ENCODE data around the gene POU3F3.

The POU3F3 gene

DNA sequence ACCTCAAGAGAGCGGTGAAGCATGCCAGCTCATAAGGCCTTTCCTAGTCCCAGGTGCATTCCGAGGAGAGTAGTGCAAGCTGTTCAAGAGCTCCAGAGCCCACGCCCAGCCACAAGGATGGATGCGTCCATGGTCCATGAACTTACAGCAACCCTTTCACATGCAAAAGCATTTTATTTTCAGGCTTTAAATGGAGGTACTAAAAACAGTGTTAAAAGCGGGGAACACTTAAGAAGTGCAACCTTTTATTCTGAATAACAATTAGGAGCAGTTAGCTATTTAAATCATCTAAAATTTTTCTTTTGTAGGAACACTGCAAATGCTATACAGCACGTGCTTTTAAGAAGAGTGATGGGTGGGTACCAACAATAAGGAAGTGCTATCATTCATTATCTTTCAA, 33.8 kb downstream of the POU3F3 start:
- no peak overlapping the region for H3K4me2 ChIP-seq (ENCODE audit: low read length)
- H3K36me3 ChIP-seq (ENCODE audit: control insufficient read depth, low read length), result no peaks in the 10 kb centered on the region
- no peak overlapping the region for H3K4me3 ChIP-seq (ENCODE audit: low read length)
- no peak for TF ChIP-seq EZH2phosphoT487 (IDR thresholded peaks at IDR 0.05; ENCODE audit: borderline replicate concordance, low read length)
- TF ChIP-seq, protein P1, sequence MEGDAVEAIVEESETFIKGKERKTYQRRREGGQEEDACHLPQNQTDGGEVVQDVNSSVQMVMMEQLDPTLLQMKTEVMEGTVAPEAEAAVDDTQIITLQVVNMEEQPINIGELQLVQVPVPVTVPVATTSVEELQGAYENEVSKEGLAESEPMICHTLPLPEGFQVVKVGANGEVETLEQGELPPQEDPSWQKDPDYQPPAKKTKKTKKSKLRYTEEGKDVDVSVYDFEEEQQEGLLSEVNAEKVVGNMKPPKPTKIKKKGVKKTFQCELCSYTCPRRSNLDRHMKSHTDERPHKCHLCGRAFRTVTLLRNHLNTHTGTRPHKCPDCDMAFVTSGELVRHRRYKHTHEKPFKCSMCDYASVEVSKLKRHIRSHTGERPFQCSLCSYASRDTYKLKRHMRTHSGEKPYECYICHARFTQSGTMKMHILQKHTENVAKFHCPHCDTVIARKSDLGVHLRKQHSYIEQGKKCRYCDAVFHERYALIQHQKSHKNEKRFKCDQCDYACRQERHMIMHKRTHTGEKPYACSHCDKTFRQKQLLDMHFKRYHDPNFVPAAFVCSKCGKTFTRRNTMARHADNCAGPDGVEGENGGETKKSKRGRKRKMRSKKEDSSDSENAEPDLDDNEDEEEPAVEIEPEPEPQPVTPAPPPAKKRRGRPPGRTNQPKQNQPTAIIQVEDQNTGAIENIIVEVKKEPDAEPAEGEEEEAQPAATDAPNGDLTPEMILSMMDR (IDR thresholded peaks at IDR 0.05; ENCODE audit: low read depth, low read length, poor library complexity, severe bottlenecking), result no peak
- no peaks in the 10 kb centered on the region for H4K20me1 ChIP-seq (ENCODE audit: control insufficient read depth, insufficient read depth, low read depth, low read length)
- H3K9me3 ChIP-seq (ENCODE audit: control insufficient read depth, insufficient read depth, low read length), result no peaks in the 10 kb centered on the region
- no peaks in the 10 kb centered on the region for H3K79me2 ChIP-seq (ENCODE audit: control insufficient read depth, low read length)
- H3F3A ChIP-seq (ENCODE audit: control insufficient read depth, insufficient read depth), result no peaks in the 10 kb centered on the region
- H3K9me2 ChIP-seq (replicated peaks; ENCODE audit: control insufficient read depth, low read length), result no peaks in the 10 kb centered on the region
- peaks cover 4% of the 10 kb centered on the region; the same call in 1 of the 2 replicates for H3K27me3 ChIP-seq (ENCODE audit: control insufficient read depth, low read length)
- no peak overlapping the region for H3K27ac ChIP-seq (ENCODE audit: low read depth, low read length)
- no peaks in the 10 kb centered on the region for H3K4me1 ChIP-seq (ENCODE audit: control insufficient read depth, low read length)

DNA sequence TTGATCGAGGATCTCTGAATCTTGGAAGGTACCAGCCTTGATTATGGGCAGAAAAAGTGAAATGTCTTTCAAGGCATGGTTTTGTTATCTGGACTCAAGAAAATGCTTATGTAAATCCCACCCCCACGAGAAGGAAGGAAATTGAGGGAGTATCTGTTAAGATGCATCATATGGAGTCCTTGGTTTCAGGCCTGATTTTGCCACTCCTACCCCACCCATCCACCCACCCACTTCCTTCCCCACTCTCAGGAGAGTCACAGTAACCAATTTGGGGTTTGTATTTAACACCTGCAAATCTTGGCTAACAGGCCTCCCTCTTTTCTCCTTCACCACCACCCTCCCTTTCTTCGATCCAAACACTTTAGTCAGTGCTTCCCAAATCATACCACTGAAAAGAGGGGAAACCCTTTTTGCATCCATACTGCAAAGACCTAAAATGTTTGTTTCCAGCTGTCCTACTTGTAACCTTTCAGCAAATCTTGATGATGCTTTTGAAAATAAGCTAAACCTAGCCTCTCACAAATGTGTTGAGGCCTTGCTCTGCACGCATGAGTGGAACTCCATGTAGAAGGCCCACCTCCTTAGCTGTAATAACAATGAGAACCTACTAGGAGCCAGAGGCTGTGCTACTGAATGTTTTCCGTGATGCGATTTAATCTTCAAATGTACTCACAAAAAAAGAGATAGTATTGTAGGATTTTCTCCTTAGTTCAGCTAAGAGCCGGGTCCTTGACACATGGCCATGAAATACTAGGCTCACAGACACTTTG, 34.8 kb downstream of the POU3F3 start:
- Histone ChIP-seq H3K27me3 (ENCODE audit: control insufficient read depth, low read length) (no peaks in the 10 kb centered on the region), H3K9me2 (replicated peaks; ENCODE audit: control insufficient read depth, low read length) (no peaks in the 10 kb centered on the region), H3K9me3 (ENCODE audit: control insufficient read depth, insufficient read depth, low read length) (no peaks in the 10 kb centered on the region), H3K4me3 (ENCODE audit: low read length) (no peak overlapping the region), H3K4me2 (ENCODE audit: low read length) (no peak overlapping the region), H4K20me1 (ENCODE audit: control insufficient read depth, insufficient read depth, low read depth, low read length) (no peaks in the 10 kb centered on the region), H3K36me3 (ENCODE audit: control insufficient read depth, low read length) (no peaks in the 10 kb centered on the region), H3K27ac (ENCODE audit: low read depth, low read length) (no peak overlapping the region), H3K79me2 (ENCODE audit: control insufficient read depth, low read length) (no peaks in the 10 kb centered on the region), H3K4me1 (ENCODE audit: control insufficient read depth, low read length) (no peaks in the 10 kb centered on the region), H3F3A (ENCODE audit: control insufficient read depth, insufficient read depth) (no peaks in the 10 kb centered on the region)
- no peak for TF ChIP-seq EZH2phosphoT487 (IDR thresholded peaks at IDR 0.05; ENCODE audit: borderline replicate concordance, low read length)
- TF ChIP-seq, protein P1 (IDR thresholded peaks at IDR 0.05; ENCODE audit: low read depth, low read length, poor library complexity, severe bottlenecking), result no peak

DNA sequence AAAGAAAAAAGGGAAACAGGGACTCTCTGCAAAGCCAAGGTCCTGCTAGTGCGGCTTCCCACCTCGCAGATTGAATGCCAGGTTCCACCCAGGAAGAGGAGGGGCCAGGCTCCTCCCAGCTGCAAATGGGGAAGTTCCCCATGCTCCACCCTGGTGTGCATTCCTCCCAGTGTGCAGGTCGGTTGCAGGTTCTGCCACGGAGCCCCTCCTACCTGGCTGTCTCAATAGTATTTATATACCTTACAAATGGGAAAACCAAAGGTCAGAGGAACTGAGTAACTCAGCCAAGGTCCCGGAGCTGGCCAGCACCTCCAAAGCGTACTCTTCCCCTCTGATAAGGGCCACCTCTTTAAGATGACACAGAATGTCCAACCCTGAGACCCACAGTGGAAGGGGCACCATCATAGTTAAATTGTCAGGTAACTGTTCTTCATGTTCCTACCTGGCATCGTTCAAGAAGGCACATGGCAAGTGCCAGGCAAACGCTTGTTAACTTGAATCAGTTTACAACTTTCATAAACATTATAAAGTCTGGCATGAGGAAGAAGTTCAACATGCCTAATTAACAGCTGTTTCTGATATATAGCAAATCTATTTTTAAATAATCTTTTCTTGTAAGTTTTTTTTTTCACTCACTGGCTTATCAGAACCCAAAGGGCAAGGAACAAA, 35.5 kb downstream of the POU3F3 start:
- no peaks in the 10 kb centered on the region for H3K27me3 ChIP-seq (ENCODE audit: control insufficient read depth, low read length)
- H3K36me3 ChIP-seq (ENCODE audit: control insufficient read depth, low read length), result no peaks in the 10 kb centered on the region
- H3K9me3 ChIP-seq (ENCODE audit: control insufficient read depth, insufficient read depth, low read length), result no peaks in the 10 kb centered on the region
- no peak overlapping the region for H3K27ac ChIP-seq (ENCODE audit: low read depth, low read length)
- H3F3A ChIP-seq (ENCODE audit: control insufficient read depth, insufficient read depth), result no peaks in the 10 kb centered on the region
- H3K79me2 ChIP-seq (ENCODE audit: control insufficient read depth, low read length), result no peaks in the 10 kb centered on the region
- H4K20me1 ChIP-seq (ENCODE audit: control insufficient read depth, insufficient read depth, low read depth, low read length), result no peaks in the 10 kb centered on the region
- H3K4me1 ChIP-seq (ENCODE audit: control insufficient read depth, low read length), result no peaks in the 10 kb centered on the region
- H3K9me2 ChIP-seq (replicated peaks; ENCODE audit: control insufficient read depth, low read length), result no peaks in the 10 kb centered on the region
- no peak overlapping the region for H3K4me3 ChIP-seq (ENCODE audit: low read length)
- TF ChIP-seq EZH2phosphoT487 (IDR thresholded peaks at IDR 0.05; ENCODE audit: borderline replicate concordance, low read length), result no peak
- TF ChIP-seq, protein P1 (IDR thresholded peaks at IDR 0.05; ENCODE audit: low read depth, low read length, poor library complexity, severe bottlenecking), result no peak
- no peak overlapping the region for H3K4me2 ChIP-seq (ENCODE audit: low read length)
